ENCODE data around the gene DSCAML1. TPM values are rescaled to one million over a fixed set of nuclear protein-coding genes. Genes with fewer than 3 reads are reported as not detected.

The DSCAML1 gene
- total RNA-seq, 1 experiment from 2014 or later, result not detected

DNA sequence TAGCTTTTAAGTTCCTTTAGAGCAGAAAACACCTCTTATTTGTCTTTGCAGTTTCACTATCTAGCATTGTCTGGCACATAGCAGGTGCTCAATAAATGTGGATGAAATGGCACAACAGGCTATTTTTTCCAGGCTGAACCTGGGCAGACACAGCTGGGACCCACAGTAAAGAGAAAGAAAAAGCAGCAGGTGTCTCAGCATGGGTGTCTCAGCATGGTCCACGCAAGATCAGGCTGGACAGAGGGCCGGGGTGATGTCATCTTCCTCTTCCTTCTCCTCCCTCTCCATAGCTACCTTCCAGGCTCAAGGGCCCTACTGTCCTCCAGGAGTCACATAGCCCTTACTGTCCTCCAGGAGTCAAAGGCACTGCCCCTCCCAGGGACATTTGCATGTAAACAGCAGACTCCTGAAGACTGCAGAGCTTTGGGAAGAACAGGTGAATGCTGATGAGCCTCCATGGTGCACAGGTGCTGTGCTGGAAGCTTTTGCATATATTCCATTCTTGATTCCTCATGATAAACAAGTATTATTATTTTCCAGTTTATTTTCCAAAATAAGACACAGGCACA lies 65.2 kb downstream of the DSCAML1 start:
- BruUV-seq (replicated peaks), result no TSS peak
- CTCF ChIA-PET, result no interaction called here
- TF ChIP-seq POLR2AphosphoS5 (IDR thresholded peaks at IDR 0.05; ENCODE audit: low read depth, low read length) (no peak), EZH2phosphoT487 (IDR thresholded peaks at IDR 0.05; ENCODE audit: borderline replicate concordance) (no peak), ELF1 (IDR thresholded peaks at IDR 0.05; ENCODE audit: borderline replicate concordance, low read depth) (no peak), JUND (IDR thresholded peaks at IDR 0.05) (no peak)
- TF ChIP-seq, protein P1, sequence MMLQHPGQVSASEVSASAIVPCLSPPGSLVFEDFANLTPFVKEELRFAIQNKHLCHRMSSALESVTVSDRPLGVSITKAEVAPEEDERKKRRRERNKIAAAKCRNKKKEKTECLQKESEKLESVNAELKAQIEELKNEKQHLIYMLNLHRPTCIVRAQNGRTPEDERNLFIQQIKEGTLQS (IDR thresholded peaks at IDR 0.05), result no peak

DNA sequence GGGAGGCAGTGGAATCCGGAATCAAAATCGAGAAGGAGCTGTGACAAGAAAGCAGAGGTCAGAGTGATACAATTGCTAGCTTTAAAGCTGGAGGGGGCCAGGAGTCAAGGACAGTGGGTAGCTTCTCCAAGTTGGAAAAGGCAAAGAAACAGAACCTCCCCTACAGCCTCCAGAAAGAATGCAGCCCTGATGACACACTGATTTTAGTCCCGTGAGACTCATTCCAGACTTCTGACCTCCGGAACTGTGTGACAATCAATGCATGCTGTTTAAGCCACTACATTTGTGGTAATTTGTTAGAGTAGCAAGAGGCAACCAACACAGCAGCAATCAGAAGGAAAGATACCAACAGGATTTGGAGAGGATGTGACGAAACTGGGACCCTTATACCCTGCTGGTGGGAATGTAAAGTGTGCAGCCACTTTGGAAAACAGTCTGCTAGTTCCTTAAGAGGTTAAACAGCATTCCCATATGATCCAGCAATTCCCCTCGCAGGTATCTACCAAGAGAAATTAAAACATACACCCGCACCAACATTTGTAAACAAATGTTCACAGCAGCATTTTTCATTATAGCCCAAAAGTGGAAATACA lies 66.7 kb downstream of the DSCAML1 start:
- BruUV-seq (replicated peaks), result no TSS peak
- POLR2A ChIA-PET, result no interaction called here
- CTCF ChIA-PET, result no interaction called here

More for the DNA sequence above, 65.2 kb downstream of the DSCAML1 start:
- no peaks in the 10 kb centered on the region for H3K4me1 ChIP-seq (ENCODE audit: control insufficient read depth in 1 of 2, insufficient read depth in 2 of 2, low read length in 2 of 2)
- H4K20me1 ChIP-seq (ENCODE audit: insufficient read depth), result no peaks in the 10 kb centered on the region
- no peaks in the 10 kb centered on the region for H3K36me3 ChIP-seq (ENCODE audit: control insufficient read depth in 1 of 2, insufficient read depth in 2 of 2, low read length in 2 of 2)
- ChIA-PET RAD21 (ENCODE audit: low non-redundant PET in 1 of 2, low total read pairs in 2 of 2, uncharacterized antibody in 2 of 2, unreplicated experiment in 2 of 2) (no interaction called here), POLR2A (no interaction called here)
- no peaks in the 10 kb centered on the region for H3K9me3 ChIP-seq (ENCODE audit: control insufficient read depth in 1 of 2, insufficient read depth in 1 of 2, low read depth in 1 of 2, low read length in 2 of 2)
- no peak overlapping the region for H2AFZ ChIP-seq (ENCODE audit: low read depth, low read length, poor library complexity, severe bottlenecking)
- H3K4me3 ChIP-seq (replicated peaks in 1 of 2; ENCODE audit: low read depth in 1 of 2, low read length in 2 of 2), result no peak overlapping the region
- no peak overlapping the region for H3K9ac ChIP-seq (ENCODE audit: low read length)
- H3K79me2 ChIP-seq (ENCODE audit: insufficient read depth, low read length), result no peaks in the 10 kb centered on the region
- DNase-seq (ENCODE audit: low read depth, low spot score), result no peak
- H3K27ac ChIP-seq (ENCODE audit: low read depth, low read length), result no peak overlapping the region
- ATAC-seq, result no peak
- H3K27me3 ChIP-seq (ENCODE audit: insufficient read depth, low read length), result peaks cover 15% of the 10 kb centered on the region
- H3K9me2 ChIP-seq (ENCODE audit: insufficient read depth), result no peaks in the 10 kb centered on the region
- H3K4me2 ChIP-seq (ENCODE audit: low read length), result no peak overlapping the region
- intact Hi-C loops (cut with micrococcal nuclease), result no loop called here

More for the DNA sequence above, 66.7 kb downstream of the DSCAML1 start:
- Histone ChIP-seq H2AFZ (ENCODE audit: low read depth, low read length, poor library complexity, severe bottlenecking) (no peak overlapping the region), H3K4me2 (ENCODE audit: low read length) (no peak overlapping the region), H4K20me1 (ENCODE audit: insufficient read depth) (no peaks in the 10 kb centered on the region), H3K27ac (ENCODE audit: low read depth, low read length) (no peak overlapping the region), H3K4me3 (replicated peaks in 1 of 2; ENCODE audit: low read depth in 1 of 2, low read length in 2 of 2) (no peak overlapping the region), H3K79me2 (ENCODE audit: insufficient read depth, low read length) (no peaks in the 10 kb centered on the region), H3K4me1 (ENCODE audit: control insufficient read depth in 1 of 2, insufficient read depth in 2 of 2, low read length in 2 of 2) (no peaks in the 10 kb centered on the region), H3K9me3 (ENCODE audit: control insufficient read depth in 1 of 2, insufficient read depth in 1 of 2, low read depth in 1 of 2, low read length in 2 of 2) (no peaks in the 10 kb centered on the region), H3K9me2 (ENCODE audit: insufficient read depth) (no peaks in the 10 kb centered on the region), H3K9ac (ENCODE audit: low read length) (no peak overlapping the region), H3K27me3 (ENCODE audit: insufficient read depth, low read length) (peaks cover 14% of the 10 kb centered on the region), H3K36me3 (ENCODE audit: control insufficient read depth in 1 of 2, insufficient read depth in 2 of 2, low read length in 2 of 2) (no peaks in the 10 kb centered on the region)
- RAD21 ChIA-PET (ENCODE audit: low non-redundant PET in 1 of 2, low total read pairs in 2 of 2, uncharacterized antibody in 2 of 2, unreplicated experiment in 2 of 2), result no interaction called here
- ATAC-seq (no peak), DNase-seq (ENCODE audit: low read depth, low spot score) (no peak)
- intact Hi-C loops (cut with micrococcal nuclease), result no loop called here
- TF ChIP-seq, protein P2, sequence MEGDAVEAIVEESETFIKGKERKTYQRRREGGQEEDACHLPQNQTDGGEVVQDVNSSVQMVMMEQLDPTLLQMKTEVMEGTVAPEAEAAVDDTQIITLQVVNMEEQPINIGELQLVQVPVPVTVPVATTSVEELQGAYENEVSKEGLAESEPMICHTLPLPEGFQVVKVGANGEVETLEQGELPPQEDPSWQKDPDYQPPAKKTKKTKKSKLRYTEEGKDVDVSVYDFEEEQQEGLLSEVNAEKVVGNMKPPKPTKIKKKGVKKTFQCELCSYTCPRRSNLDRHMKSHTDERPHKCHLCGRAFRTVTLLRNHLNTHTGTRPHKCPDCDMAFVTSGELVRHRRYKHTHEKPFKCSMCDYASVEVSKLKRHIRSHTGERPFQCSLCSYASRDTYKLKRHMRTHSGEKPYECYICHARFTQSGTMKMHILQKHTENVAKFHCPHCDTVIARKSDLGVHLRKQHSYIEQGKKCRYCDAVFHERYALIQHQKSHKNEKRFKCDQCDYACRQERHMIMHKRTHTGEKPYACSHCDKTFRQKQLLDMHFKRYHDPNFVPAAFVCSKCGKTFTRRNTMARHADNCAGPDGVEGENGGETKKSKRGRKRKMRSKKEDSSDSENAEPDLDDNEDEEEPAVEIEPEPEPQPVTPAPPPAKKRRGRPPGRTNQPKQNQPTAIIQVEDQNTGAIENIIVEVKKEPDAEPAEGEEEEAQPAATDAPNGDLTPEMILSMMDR (IDR thresholded peaks at IDR 0.05 in 2 of 3, conservative IDR thresholded peaks at IDR 0.05 in 1 of 3; ENCODE audit: borderline replicate concordance in 1 of 3, insufficient read depth in 1 of 3, low read depth in 2 of 3, low read length in 2 of 3), result peak in 2 of 3 experiments; percentile 15 to 37; a peak in 3 of 6 replicates
- TF ChIP-seq ZNF274 (IDR thresholded peaks at IDR 0.05; ENCODE audit: low read depth, low read length) (no peak), SP1 (IDR thresholded peaks at IDR 0.05; ENCODE audit: low read depth) (no peak), REST (IDR thresholded peaks at IDR 0.05; ENCODE audit: low read depth) (no peak)
- TF ChIP-seq, protein P1 (IDR thresholded peaks at IDR 0.05), result no peak

Measured in HCT116 (cell line).